Measurements from ENCODE around the gene FSCN2.
A peak's percentile ranks its signal among the peaks of the same experiment; 100 is the strongest.
"Not testable (repeated sequence)": the region's sequence is repeated elsewhere in the genome, so short reads cannot be mapped to it uniquely, and the experiment has no call there.

Gene FSCN2

GRCh38 chr17:81531013-81531412 is 2.8 kb downstream of the FSCN2 start:
- not testable (repeated sequence) for DNase-seq

- DNase-seq, result not testable (repeated sequence)
Observed at GRCh38 chr17:81531998-81532404, 3.8 kb downstream of the FSCN2 start.

- no peak for DNase-seq
Observed at GRCh38 chr17:81532490-81533287, 4.5 kb downstream of the FSCN2 start.

- no peak for DNase-seq
Observed at GRCh38 chr17:81533339-81534141, 5.4 kb downstream of the FSCN2 start.

- DNase-seq, result no peak
Observed at GRCh38 chr17:81534157-81535006, 6.2 kb downstream of the FSCN2 start.

GRCh38 chr17:81535007-81535328 is 6.8 kb downstream of the FSCN2 start:
- DNase-seq, result no peak

GRCh38 chr17:81535480-81536298 is 7.5 kb downstream of the FSCN2 start:
- no peak for DNase-seq

GRCh38 chr17:81536299-81537290 is 8.4 kb downstream of the FSCN2 start:
- DNase-seq, result no peak

GRCh38 chr17:81537343-81537855 is 9.2 kb downstream of the FSCN2 start:
- peak; percentile 77 for DNase-seq

GRCh38 chr17:81537856-81538555 is 9.8 kb downstream of the FSCN2 start:
- peak; percentile 79 for DNase-seq

GRCh38 chr17:81538651-81539570 is 10.7 kb downstream of the FSCN2 start:
- DNase-seq, result no peak

GRCh38 chr17:81539571-81539900 is 11.4 kb downstream of the FSCN2 start:
- no peak for DNase-seq

- DNase-seq, result no peak
Observed at GRCh38 chr17:81539961-81540675, 11.9 kb downstream of the FSCN2 start.

GRCh38 chr17:81540676-81541027 is 12.5 kb downstream of the FSCN2 start:
- no peak for DNase-seq

- DNase-seq, result no peak
Observed at GRCh38 chr17:81541123-81541522, 12.9 kb downstream of the FSCN2 start.

GRCh38 chr17:81542431-81543338 is 14.5 kb downstream of the FSCN2 start:
- DNase-seq, result no peak

GRCh38 chr17:81543339-81543675 is 15.1 kb downstream of the FSCN2 start:
- DNase-seq, result no peak

- no peak for DNase-seq
Observed at GRCh38 chr17:81543756-81544155, 15.6 kb downstream of the FSCN2 start.

All from NCI-H1092 treated with DMSO at 0.1 percent for 48 hours (cell line).